Transverse colon (tissue), 4 donors: Measurements from ENCODE around the gene TLCD3B.

Experiments
- EP300 ChIP-seq: sonication (generic); formaldehyde crosslinking; IDR thresholded peaks from one replicate; pipeline ENCODE4 v1.6.1; 2017; ENCODE audit warnings: antibody characterized with exemption, low read depth
- POLR2A ChIP-seq: fragments of 450-650 bp; IDR thresholded peaks from one replicate; pipeline ENCODE4 v1.6.1; 2016; ENCODE audit warnings: antibody characterized with exemption, mild to moderate bottlenecking, moderate library complexity
- POLR2AphosphoS5 ChIP-seq, 3 donors: sonication (generic); formaldehyde crosslinking; IDR thresholded peaks; one replicate each; pipeline ENCODE4 v1.6.1; 2016; ENCODE audit warnings: antibody characterized with exemption in 3 of 3
- TF ChIP-seq, protein P1 (sequence below), 5 experiments: fragments of 200-600 bp in 3 of 5; fragments of 450-650 bp in 2 of 5; sonication (generic) in 3 of 5; IDR thresholded peaks; 1 replicate in 2 of 5; 2 replicates in 3 of 5; pipeline ENCODE4 v1.5.1; 2016 to 2017; ENCODE audit warnings: antibody characterized with exemption in 5 of 5, inconsistent platforms in 3 of 5, mild to moderate bottlenecking in 2 of 5, moderate library complexity in 1 of 5

DNA sequence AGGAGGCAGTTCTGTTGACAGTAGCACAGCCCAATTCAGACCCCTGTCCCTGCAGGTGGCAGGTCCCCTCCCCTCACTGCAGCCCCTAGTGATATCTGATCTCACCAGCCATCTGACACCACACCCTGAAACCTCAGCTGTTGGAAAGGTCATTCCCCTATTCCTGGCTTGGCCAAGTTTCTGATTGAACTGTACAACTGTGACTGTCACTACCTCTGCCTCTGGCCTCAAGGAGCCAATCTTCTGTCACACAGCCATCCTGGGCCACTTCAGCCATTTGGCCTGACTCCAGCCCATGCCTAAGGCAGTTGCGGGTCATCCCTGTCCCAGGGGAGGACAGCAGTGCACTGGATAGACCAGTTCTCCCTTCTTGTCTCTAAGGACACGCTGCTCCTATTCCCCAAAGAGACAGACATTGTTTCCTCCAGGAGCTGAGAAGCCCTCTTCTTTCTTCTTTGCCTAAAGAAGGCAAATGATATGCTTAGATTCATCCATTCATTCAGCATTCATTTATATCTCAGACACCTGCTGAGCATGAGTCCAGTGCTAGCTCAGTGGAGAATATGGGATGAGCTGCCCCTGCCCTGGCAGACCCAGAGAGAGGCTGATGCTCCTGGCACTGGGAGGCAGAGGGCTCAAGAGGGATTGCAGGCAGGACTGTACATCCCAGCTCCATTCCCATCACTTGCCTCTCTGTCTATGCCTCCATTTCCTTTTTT lies 29.9 kb upstream of the TLCD3B start:
- TF ChIP-seq, protein P1, sequence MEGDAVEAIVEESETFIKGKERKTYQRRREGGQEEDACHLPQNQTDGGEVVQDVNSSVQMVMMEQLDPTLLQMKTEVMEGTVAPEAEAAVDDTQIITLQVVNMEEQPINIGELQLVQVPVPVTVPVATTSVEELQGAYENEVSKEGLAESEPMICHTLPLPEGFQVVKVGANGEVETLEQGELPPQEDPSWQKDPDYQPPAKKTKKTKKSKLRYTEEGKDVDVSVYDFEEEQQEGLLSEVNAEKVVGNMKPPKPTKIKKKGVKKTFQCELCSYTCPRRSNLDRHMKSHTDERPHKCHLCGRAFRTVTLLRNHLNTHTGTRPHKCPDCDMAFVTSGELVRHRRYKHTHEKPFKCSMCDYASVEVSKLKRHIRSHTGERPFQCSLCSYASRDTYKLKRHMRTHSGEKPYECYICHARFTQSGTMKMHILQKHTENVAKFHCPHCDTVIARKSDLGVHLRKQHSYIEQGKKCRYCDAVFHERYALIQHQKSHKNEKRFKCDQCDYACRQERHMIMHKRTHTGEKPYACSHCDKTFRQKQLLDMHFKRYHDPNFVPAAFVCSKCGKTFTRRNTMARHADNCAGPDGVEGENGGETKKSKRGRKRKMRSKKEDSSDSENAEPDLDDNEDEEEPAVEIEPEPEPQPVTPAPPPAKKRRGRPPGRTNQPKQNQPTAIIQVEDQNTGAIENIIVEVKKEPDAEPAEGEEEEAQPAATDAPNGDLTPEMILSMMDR (IDR thresholded peaks at IDR 0.05): no peak
- TF ChIP-seq POLR2A (no peak), POLR2AphosphoS5 (IDR thresholded peaks at IDR 0.05) (no peak), EP300 (no peak)
